HG03354 (cell line): ENCODE results near the gene ESPN.

Source experiments
- ATAC-seq: cut with Tn5 transposase; IDR thresholded peaks from one replicate; pipeline ENCODE4 v1.9.1; 2021; ENCODE audit warnings: mild to moderate bottlenecking; ENCODE audit not compliant: unreplicated experiment, poor library complexity, severe bottlenecking

The ESPN gene

DNA sequence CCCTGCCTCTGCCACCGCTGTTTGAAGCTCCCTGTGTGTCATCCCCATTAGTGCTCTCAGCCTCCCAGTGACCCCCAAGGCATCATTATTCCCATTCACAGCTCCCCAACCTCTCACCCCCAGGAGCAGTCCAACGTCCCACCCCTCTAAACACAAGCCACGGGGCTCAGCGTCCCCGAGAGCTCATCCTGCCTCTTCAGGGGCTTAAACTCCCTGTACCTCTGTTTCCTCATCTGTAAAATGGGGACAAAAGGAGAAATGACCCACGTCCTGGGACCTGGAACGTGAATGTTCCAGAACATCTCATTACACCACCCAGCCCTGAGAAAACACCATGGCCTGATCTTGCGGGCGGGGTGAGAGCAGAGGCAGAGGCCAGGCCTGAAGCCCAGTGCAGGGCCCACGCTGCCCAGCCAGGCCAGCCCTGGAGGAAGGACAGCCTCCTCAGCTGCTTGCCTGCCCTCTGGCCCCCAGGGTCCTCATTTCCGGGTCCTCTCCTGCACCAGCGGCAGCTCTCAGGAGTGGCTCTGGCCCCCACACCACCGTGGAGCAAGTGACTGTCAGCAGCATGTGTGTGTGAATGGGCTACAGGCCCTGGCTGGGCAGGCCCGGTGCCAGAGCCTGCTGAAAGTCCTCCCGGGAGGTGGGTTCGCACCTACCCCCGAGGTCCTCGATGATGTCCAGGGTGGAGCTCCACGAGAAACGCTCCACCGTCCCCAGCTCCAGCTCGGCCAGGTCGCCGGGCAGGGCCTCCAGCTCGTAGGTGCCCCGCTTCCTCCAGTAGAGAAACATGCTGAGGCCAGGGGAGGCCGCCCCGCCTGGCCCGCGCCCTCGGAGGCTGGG lies 81.0 kb downstream of the ESPN start:
- no peak for ATAC-seq

DNA sequence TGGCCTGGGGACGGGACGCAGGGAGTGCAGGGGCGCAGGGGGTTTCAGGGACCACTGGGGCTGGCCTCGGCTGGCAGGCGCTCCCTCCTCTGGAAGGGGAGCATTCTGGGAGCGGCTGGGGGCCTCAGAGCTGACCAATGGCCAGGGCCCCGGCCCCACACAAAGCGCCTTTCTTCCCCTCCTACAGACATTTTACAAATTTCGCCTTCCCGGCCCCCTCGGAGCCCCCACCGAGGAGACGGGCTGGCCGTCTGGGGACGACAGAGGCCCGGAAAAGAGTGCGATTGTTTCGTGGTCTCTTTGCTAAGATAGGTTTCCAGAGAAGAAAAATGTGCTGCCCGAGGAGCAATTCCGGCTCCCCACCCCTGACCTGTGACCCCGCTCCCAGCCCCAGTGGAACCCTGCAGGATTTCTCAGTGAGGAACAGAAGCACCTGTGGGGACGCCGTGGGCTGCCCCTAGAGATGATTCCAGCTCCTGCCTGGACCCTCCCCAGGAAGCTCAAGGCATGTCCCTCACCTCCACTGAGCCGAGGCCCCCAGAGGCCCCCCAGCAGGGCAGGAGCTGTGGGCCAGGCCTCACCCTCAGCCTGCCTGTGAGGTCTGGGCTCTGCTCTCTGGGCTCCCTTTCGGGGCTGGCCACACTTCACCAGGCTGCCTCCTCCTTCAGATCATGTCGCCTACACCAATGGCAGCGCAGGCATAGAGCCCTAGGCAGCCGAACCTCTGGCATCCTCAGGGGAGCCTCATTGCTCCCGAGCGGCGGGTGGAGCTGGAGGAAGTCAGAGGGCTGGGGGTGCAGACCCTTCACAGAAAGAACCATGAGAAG lies 81.8 kb downstream of the ESPN start:
- no peak for ATAC-seq

DNA sequence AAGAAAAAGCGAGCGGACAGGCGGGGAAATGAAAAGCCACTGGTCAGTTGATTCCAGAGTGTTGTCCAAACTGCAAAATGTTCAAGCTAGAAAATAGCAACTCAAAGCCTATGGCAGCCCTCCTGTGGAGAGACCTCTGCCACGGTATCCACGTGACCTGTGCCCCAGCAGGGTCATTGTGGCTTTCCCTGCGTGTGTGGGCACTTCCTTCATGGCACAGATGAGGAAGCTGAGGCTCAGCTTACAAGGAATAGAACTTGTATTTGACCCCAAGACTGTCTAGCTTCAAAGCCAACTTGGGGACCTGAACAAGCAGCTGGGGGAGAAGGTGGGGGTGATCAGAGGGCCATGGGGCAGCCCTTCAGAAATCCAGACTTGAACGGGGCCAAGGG lies 82.5 kb downstream of the ESPN start:
- no peak for ATAC-seq

DNA sequence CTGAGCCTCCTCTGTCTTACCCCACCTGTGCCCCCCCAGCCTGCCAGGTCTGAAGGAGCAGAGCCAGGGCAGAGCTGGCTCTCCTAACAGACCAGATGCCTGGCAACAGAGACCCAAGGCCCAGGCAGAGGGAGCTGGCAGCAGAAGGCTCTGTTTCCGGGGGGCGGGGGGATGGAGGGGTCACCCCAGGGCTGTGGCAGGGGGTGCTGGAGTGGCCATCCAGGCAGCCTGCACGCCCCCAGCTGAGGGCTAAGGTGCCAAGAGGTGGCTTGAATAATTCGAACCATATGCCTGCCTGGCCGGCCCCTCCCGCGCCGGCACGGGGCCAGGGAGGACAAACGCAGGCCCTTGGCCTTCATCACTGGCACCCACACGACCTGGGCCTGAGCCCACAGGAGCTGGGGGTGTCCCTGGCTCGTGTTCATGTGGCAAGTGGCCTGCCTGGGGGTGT lies 82.9 kb downstream of the ESPN start:
- ATAC-seq: no peak

DNA sequence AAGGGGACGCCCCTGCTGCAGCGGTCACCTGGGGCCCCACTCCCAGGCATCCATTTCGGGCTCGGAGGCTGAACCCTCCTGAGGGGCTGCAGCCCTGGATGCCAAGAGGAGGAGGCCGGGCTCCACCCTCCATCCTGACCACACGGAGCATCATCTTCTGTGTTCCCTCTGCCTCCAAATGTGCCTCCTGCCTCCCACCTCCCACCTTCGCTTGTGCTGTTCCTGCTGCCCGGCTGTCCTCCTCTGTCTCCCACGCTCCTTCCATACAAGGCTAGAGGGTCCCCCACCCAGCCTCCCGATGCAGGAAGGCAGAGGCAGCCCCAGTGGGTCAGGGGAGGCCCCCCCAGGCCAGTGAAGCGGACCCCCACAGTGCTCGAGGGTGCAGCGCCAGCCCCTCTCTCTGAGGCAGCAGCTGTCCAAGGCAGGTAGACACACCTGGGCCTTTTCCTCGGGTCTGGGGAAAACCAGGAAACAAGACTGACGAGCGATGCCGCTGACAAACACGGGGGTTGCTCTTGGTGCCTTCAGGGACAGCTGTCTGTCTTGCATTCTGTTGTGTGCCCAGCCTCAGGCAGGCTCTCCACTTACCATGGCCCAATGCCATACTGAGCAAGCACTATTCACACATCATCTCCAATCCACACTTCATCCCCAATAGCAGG lies 83.7 kb downstream of the ESPN start:
- no peak for ATAC-seq

DNA sequence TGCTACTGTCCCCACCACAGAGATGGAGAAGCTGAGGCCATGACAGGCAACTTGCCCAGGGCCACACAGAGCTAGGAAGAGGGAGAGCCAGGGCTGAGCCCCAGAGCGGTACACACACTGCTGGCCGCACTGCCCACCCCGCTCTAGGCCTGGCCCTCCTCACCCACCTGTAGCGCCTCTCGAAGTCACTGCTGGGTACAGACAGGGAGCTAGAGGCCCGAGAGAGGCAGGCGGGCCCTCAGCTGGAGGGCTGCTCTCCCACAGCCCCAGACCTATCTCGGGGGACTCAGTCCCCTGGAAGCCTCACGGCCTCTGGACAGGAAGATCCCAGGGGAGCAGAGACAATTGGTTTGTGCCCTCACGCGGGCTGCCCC lies 84.2 kb downstream of the ESPN start:
- no peak for ATAC-seq

DNA sequence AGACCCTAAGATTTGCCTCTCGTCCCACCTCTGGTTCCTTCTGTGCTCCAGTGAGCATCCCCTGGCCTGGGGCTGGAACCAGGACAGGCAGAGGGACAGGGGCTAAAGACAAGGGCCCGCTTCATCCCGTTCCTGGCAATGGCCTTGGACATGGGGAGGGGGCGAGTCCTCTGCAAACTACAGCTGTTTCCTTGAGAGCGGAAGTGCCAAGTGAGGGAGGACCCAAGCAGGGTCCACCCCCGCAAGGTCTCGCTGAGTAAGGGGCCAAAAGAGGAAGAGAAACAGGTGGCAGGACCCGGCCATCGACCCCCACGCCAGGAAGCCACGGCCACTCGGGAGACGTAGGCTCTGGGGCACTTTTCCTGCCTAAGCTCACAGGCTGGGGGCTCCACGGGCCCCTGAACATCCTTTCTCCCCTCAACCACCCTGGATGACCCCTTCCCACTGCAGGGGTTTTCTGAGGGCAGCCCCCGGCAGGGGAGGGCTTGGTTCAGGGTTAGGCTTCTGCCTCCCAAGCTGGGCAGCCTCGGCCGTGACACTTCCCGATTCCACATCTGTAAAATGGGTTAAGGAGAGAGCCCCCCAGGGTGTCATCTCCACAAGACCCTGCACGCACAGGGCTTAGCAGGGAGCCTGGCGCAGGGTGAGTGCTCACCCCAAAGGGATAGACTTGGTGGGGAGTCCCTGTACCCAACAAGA lies 84.8 kb downstream of the ESPN start:
- ATAC-seq: no peak

DNA sequence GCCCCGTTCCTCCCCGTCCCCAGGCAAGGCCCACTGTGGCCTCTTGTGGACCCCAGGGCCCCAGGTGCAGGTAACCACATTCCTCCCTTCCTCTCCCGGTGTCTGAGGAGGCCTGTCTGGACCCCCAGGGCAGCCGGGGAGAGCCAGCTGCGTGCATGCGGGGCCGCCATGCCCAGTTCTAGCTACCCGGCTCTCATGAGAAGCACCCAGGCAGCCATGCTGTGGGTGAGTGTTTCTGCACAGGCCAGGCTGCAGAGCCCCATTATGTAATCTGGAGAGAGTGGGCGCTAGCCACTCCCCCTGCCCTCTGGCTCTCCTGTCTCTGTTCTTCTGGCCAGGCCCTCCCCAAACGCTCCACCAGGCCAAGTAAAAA lies 85.3 kb downstream of the ESPN start:
- no peak for ATAC-seq

DNA sequence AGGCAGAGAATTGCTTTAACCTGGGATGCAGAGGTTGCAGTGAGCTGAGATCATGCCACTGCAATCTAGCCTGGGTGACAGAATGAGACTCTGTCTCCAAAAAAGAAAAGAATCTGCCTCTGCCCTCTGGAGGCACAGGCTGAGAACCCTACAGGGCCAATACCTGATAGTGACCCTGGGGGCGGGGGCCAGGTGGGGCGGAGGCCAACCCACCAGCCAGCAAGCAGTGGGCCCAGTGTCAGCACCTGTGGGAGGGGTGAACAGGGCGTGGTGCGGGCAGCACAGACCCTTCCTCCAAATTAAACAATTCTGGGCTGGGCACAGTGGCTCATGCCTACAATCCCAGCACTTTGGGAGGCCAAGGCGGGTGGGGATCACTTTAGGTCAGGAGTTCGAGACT lies 85.9 kb downstream of the ESPN start:
- ATAC-seq: no peak
